IMR-90 (cell line): ENCODE results near the gene FLT1. TPM values are rescaled to one million over a fixed set of nuclear protein-coding genes. Genes with fewer than 3 reads are reported as not detected.

Source experiments
- ATAC-seq: fragments of 200-7000 bp; cut with Tn5 transposase; 2 replicates; pipeline ENCODE4 v1.9.1; 2020; ENCODE audit warnings: low read depth, mild to moderate bottlenecking, moderate library complexity
- BruUV-seq: library from RNA; stranded (reverse); fragments of 400-500 nt; replicated peaks from 2 replicates; lab custom pipeline; 2021; lab: Mats Ljungman, UMichigan
- CTCF ChIA-PET: fragments of 300-600 bp; formaldehyde crosslinking; extraction: SDS; loops from one replicate; lab custom pipeline; 2021; ENCODE audit warnings: antibody characterized with exemption; lab: Yijun Ruan, JAX
- POLR2A ChIA-PET: fragments of 300-600 bp; sonication (Branson Sonifier 250); formaldehyde crosslinking; loops from one replicate; lab custom pipeline; 2022; ENCODE audit warnings: antibody characterized with exemption; ENCODE audit not compliant: unreplicated experiment; lab: Charles Lee
- DNase-seq: peaks from one replicate; pipeline ENCODE4 v3.0.0; 2013
- H2AFZ ChIP-seq: replicated peaks from 2 replicates; pipeline ENCODE3; 2013; ENCODE audit warnings: low read length, mild to moderate bottlenecking; ENCODE audit not compliant: poor library complexity
- H2AK5ac ChIP-seq: 2 replicates; pipeline ENCODE4 v1.6.1; 2013; ENCODE audit warnings: low read depth, low read length, inconsistent platforms
- H2AK9ac ChIP-seq: replicated peaks from 2 replicates; pipeline ENCODE3; 2013; ENCODE audit warnings: mild to moderate bottlenecking, low read depth, low read length, moderate library complexity; ENCODE audit not compliant: poor library complexity
- H2BK120ac ChIP-seq: 2 replicates; pipeline ENCODE4 v1.6.1; 2013; ENCODE audit warnings: low read depth, low read length, inconsistent platforms
- H2BK15ac ChIP-seq: 3 replicates; pipeline ENCODE4 v1.6.1; 2013; ENCODE audit warnings: low read depth, low read length, inconsistent platforms
- H2BK20ac ChIP-seq: 2 replicates; pipeline ENCODE4 v1.6.1; 2013; ENCODE audit warnings: low read depth, mild to moderate bottlenecking, inconsistent platforms, low read length, moderate library complexity
- H2BK5ac ChIP-seq: 2 replicates; pipeline ENCODE4 v1.6.1; 2013; ENCODE audit warnings: mild to moderate bottlenecking, low read depth, low read length, inconsistent platforms; ENCODE audit not compliant: poor library complexity, severe bottlenecking
- H3K14ac ChIP-seq: replicated peaks from 2 replicates; pipeline ENCODE4 v1.6.1; 2013; ENCODE audit warnings: low read depth, low read length, inconsistent platforms
- H3K18ac ChIP-seq: 2 replicates; pipeline ENCODE4 v1.6.1; 2013; ENCODE audit warnings: low read depth, low read length, control low read depth
- H3K23ac ChIP-seq: 2 replicates; pipeline ENCODE4 v1.6.1; 2013; ENCODE audit warnings: low read depth, low read length, inconsistent platforms
- H3K27ac ChIP-seq: 2 replicates; pipeline ENCODE4 v1.5.1; 2013; ENCODE audit warnings: mild to moderate bottlenecking, control low read depth, low read length; ENCODE audit not compliant: insufficient read depth
- H3K27me3 ChIP-seq: 2 replicates; pipeline ENCODE4 v1.6.1; 2013; ENCODE audit warnings: low read length; ENCODE audit not compliant: control insufficient read depth, insufficient read depth
- H3K36me3 ChIP-seq: 2 replicates; pipeline ENCODE4 v1.6.1; 2013; ENCODE audit warnings: low read length, mixed read lengths; ENCODE audit not compliant: control insufficient read depth, insufficient read depth
- H3K4ac ChIP-seq: 2 replicates; pipeline ENCODE4 v1.6.1; 2013; ENCODE audit warnings: low read depth, low read length, inconsistent platforms
- H3K4me1 ChIP-seq: 2 replicates; pipeline ENCODE4 v1.6.1; 2013; ENCODE audit warnings: low read length, mixed read lengths; ENCODE audit not compliant: control insufficient read depth, insufficient read depth
- H3K4me2 ChIP-seq: 2 replicates; pipeline ENCODE4 v1.6.1; 2013; ENCODE audit warnings: low read depth, mild to moderate bottlenecking, control low read depth, low read length, moderate library complexity
- H3K4me3 ChIP-seq: 2 replicates; pipeline ENCODE4 v1.5.1; 2013; ENCODE audit warnings: low read depth, mild to moderate bottlenecking, control low read depth, low read length, moderate library complexity; ENCODE audit not compliant: insufficient read depth
- H3K56ac ChIP-seq: 2 replicates; pipeline ENCODE4 v1.6.1; 2013; ENCODE audit warnings: low read length, inconsistent platforms; ENCODE audit not compliant: insufficient read depth; ENCODE audit errors: extremely low read depth
- H3K79me1 ChIP-seq, 2 experiments: 2 replicates each; pipeline ENCODE4 v1.6.1; 2013; ENCODE audit warnings: low read length in 2 of 2, inconsistent platforms in 1 of 2, low read depth in 1 of 2
- H3K9ac ChIP-seq: 2 replicates; pipeline ENCODE4 v1.6.1; 2013; ENCODE audit warnings: low read depth, low read length, control low read depth
- H3K9me1 ChIP-seq: 2 replicates; pipeline ENCODE4 v1.6.1; 2013; ENCODE audit warnings: low read length, inconsistent platforms; ENCODE audit not compliant: insufficient read depth
- H3K9me3 ChIP-seq: 2 replicates; pipeline ENCODE4 v1.6.1; 2013; ENCODE audit warnings: low read length; ENCODE audit not compliant: control insufficient read depth, insufficient read depth
- H4K20me1 ChIP-seq: 2 replicates; pipeline ENCODE4 v1.6.1; 2013; ENCODE audit warnings: low read length, inconsistent platforms; ENCODE audit not compliant: insufficient read depth
- H4K5ac ChIP-seq: 2 replicates; pipeline ENCODE4 v1.6.1; 2013; ENCODE audit warnings: mild to moderate bottlenecking, low read depth, low read length, control low read depth
- H4K8ac ChIP-seq, 2 experiments: 2 replicates each; pipeline ENCODE4 v1.6.1; 2013; ENCODE audit warnings: low read depth in 2 of 2, low read length in 2 of 2, control low read depth in 1 of 2, inconsistent platforms in 1 of 2
- H4K91ac ChIP-seq: 2 replicates; pipeline ENCODE4 v1.6.1; 2013; ENCODE audit warnings: low read depth, low read length, inconsistent platforms; ENCODE audit not compliant: insufficient read depth
- BHLHE40 ChIP-seq: fragments of 150-350 bp; IDR thresholded peaks from 2 replicates; pipeline ENCODE4 v1.6.1; 2016; ENCODE audit warnings: mild to moderate bottlenecking, low read depth, low read length
- CEBPB ChIP-seq: IDR thresholded peaks from 2 replicates; pipeline ENCODE4 v1.6.1; 2012; ENCODE audit warnings: low read depth, low read length, improper control_type of control experiment
- CHD1 ChIP-seq: IDR thresholded peaks from 2 replicates; pipeline ENCODE4 v1.6.1; 2012; ENCODE audit warnings: low read depth, low read length, improper control_type of control experiment
- FOS ChIP-seq: fragments of 150-350 bp; IDR thresholded peaks from 2 replicates; pipeline ENCODE4 v1.6.1; 2016; ENCODE audit warnings: low read depth, low read length
- MAFK ChIP-seq: IDR thresholded peaks from 2 replicates; pipeline ENCODE4 v1.6.1; 2012; ENCODE audit warnings: low read depth, low read length, improper control_type of control experiment
- MXI1 ChIP-seq: IDR thresholded peaks from 2 replicates; pipeline ENCODE4 v1.6.1; 2012; ENCODE audit warnings: low read depth, mild to moderate bottlenecking, low read length, moderate library complexity, borderline replicate concordance
- NFE2L2 ChIP-seq: fragments of 150-350 bp; IDR thresholded peaks from 2 replicates; pipeline ENCODE4 v1.6.1; 2016; ENCODE audit warnings: low read depth, mild to moderate bottlenecking, low read length
- POLR2A ChIP-seq: IDR thresholded peaks from 2 replicates; pipeline ENCODE4 v1.6.1; 2012; ENCODE audit warnings: mild to moderate bottlenecking, low read depth, low read length
- RCOR1 ChIP-seq: IDR thresholded peaks from 2 replicates; pipeline ENCODE4 v1.6.1; 2012; ENCODE audit warnings: mild to moderate bottlenecking, low read length, improper control_type of control experiment; ENCODE audit not compliant: insufficient replicate concordance
- SMC3 ChIP-seq: fragments of 150-350 bp; IDR thresholded peaks from 2 replicates; pipeline ENCODE4 v1.6.1; 2016; ENCODE audit warnings: low read depth, mild to moderate bottlenecking, antibody characterized with exemption, low read length, moderate library complexity
- USF2 ChIP-seq: fragments of 150-350 bp; IDR thresholded peaks from 2 replicates; pipeline ENCODE4 v1.6.1; 2017; ENCODE audit warnings: mild to moderate bottlenecking, antibody characterized with exemption, low read length, low read depth
- WGBS, 2 experiments: methylation state at CpG; one replicate each; pipeline versions ENCODE4 v1.1.5 to v1.1.7; 2013; ENCODE audit warnings: missing lambda C conversion rate in 2 of 2; ENCODE audit not compliant: insufficient read length in 1 of 2; ENCODE audit errors: extremely low coverage in 2 of 2; 5-methylcytosine and 5-hydroxymethylcytosine counted together
- dilution Hi-C: fragments of 300-500 bp; cut with HindIII; formaldehyde crosslinking; loops from one replicate; pipeline ENCODE4 v1.14.3; 2018; ENCODE audit warnings: low sequenced_read_pairs; ENCODE audit not compliant: unreplicated experiment
- in situ Hi-C: fragments of 300-500 bp; cut with MboI; formaldehyde crosslinking; loops from 3 replicates; pipeline ENCODE4 v1.14.3; 2019; ENCODE audit warnings: low sequenced_read_pairs, inconsistent platforms, mixed read lengths
- intact Hi-C: fragments of 100-400 bp; cut with micrococcal nuclease; formaldehyde crosslinking; loops from 2 replicates; pipeline ENCODE4 v1.10.0; 2022
- polyA plus RNA-seq, 3 experiments: library from polyadenylated mRNA; depleted of rRNA; stranded (reverse); fragments of >200 nt; gene quantifications; 2 replicates each; pipeline ENCODE4 v1.2.3, GENCODE V29; 2012; ENCODE audit warnings: low replicate concordance in 1 of 3
- total RNA-seq: library from RNA; depleted of rRNA; stranded (reverse); fragments of >200 nt; gene quantifications from 2 replicates; pipeline ENCODE4 v1.2.3, GENCODE V29; 2012
- TF ChIP-seq, protein P1 (sequence below): fragments of 150-350 bp; IDR thresholded peaks from 2 replicates; pipeline ENCODE4 v1.6.1; 2016; ENCODE audit warnings: low read depth, mild to moderate bottlenecking, low read length, moderate library complexity, borderline replicate concordance
- TF ChIP-seq, protein P2 (sequence below): conservative IDR thresholded peaks from 2 replicates; pipeline ENCODE4 v1.5.1; 2012; ENCODE audit warnings: mild to moderate bottlenecking, low read depth, low read length, improper control_type of control experiment

Gene FLT1
- total and polyA plus RNA-seq, 2 of the 4 experiments (the other 2 are of a cell fraction): 4.5 to 10.4 TPM

DNA sequence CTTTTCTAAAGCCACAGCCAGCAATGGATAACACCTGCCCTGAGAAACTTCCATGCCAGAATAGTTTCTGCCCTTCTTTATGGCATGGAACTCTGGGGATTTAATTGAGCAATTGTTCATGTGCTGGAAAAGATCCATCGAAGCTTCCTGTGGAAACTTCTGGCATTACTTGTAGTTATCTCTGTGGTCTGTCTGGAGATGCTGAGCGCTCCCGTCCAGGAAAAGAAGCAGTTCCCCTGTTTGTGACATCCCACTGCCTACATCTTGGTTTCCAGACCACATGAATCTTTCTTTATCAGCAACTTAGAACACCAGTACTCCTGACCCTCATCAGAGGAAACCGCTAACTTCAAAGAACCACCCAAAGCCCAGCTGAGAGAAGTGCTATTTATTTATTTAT is 24.6 kb downstream of the FLT1 start:
- Histone ChIP-seq H2AFZ (no peak overlapping the region), H4K91ac (no peak overlapping the region), H2BK5ac (no peak overlapping the region), H3K79me1 (peaks cover 18 to 36% of the 10 kb centered on the region in 2 experiments), H2AK9ac (no peak overlapping the region), H3K18ac (no peak overlapping the region), H3K4ac (no peak overlapping the region), H3K27me3 (no peaks in the 10 kb centered on the region), H3K4me3 (no peak overlapping the region), H4K20me1 (no peaks in the 10 kb centered on the region), H2BK15ac (no peak overlapping the region), H3K23ac (no peak overlapping the region), H3K9me1 (peaks cover 2% of the 10 kb centered on the region; the same call in 1 of the 2 replicates), H4K5ac (no peak overlapping the region), H2BK120ac (no peak overlapping the region), H3K9me3 (no peaks in the 10 kb centered on the region), H3K4me1 (peaks cover 2% of the 10 kb centered on the region), H2AK5ac (no peak overlapping the region), H3K56ac (no peak overlapping the region), H3K36me3 (no peaks in the 10 kb centered on the region), H3K4me2 (no peak overlapping the region), H4K8ac (no peak overlapping the region), H3K27ac (no peak overlapping the region), H2BK20ac (no peak overlapping the region; the same call in 1 of the 2 replicates), H3K14ac (no peak overlapping the region), H3K9ac (no peak overlapping the region)
- dilution Hi-C loops: no loop called here
- no CpG with 5 or more reads among the region's 4 CpGs for WGBS, 2 experiments
- no TSS peak for BruUV-seq
- in situ Hi-C loops: no loop called here
- ATAC-seq (no peak), DNase-seq (no peak)
- CTCF ChIA-PET: no interaction called here
- POLR2A ChIA-PET: no interaction called here
- TF ChIP-seq POLR2A (no peak), RCOR1 (no peak), CHD1 (no peak), NFE2L2 (no peak), CEBPB (no peak), MAFK (no peak), USF2 (no peak), MXI1 (no peak), BHLHE40 (no peak), SMC3 (no peak), FOS (no peak)
- TF ChIP-seq, protein P1, sequence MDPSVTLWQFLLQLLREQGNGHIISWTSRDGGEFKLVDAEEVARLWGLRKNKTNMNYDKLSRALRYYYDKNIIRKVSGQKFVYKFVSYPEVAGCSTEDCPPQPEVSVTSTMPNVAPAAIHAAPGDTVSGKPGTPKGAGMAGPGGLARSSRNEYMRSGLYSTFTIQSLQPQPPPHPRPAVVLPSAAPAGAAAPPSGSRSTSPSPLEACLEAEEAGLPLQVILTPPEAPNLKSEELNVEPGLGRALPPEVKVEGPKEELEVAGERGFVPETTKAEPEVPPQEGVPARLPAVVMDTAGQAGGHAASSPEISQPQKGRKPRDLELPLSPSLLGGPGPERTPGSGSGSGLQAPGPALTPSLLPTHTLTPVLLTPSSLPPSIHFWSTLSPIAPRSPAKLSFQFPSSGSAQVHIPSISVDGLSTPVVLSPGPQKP: no peak
- TF ChIP-seq, protein P2, sequence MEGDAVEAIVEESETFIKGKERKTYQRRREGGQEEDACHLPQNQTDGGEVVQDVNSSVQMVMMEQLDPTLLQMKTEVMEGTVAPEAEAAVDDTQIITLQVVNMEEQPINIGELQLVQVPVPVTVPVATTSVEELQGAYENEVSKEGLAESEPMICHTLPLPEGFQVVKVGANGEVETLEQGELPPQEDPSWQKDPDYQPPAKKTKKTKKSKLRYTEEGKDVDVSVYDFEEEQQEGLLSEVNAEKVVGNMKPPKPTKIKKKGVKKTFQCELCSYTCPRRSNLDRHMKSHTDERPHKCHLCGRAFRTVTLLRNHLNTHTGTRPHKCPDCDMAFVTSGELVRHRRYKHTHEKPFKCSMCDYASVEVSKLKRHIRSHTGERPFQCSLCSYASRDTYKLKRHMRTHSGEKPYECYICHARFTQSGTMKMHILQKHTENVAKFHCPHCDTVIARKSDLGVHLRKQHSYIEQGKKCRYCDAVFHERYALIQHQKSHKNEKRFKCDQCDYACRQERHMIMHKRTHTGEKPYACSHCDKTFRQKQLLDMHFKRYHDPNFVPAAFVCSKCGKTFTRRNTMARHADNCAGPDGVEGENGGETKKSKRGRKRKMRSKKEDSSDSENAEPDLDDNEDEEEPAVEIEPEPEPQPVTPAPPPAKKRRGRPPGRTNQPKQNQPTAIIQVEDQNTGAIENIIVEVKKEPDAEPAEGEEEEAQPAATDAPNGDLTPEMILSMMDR: no peak
- intact Hi-C loops: no loop called here
